OCI-LY7 (cell line): ENCODE data around the gene CCR5. TPM values are rescaled to one million over a fixed set of nuclear protein-coding genes. Genes with fewer than 3 reads are reported as not detected.

Source experiments
- Bru-seq: library from RNA; stranded (reverse); fragments of 400-500 nt; gene quantifications from one replicate; lab custom pipeline; 2021; lab: Mats Ljungman, UMichigan
- BruChase-seq, 2 experiments: library from RNA; stranded (reverse); fragments of 400-500 nt; gene quantifications; one replicate each; lab custom pipeline; 2021; lab: Mats Ljungman, UMichigan
- BruUV-seq: library from RNA; stranded (reverse); fragments of 400-500 nt; replicated peaks from 2 replicates; lab custom pipeline; 2021; lab: Mats Ljungman, UMichigan
- CTCF ChIA-PET: fragments of 300-600 bp; sonication (Branson Sonifier 250); formaldehyde crosslinking; loops from one replicate; lab custom pipeline; 2022; ENCODE audit warnings: antibody characterized with exemption; ENCODE audit not compliant: unreplicated experiment; lab: Charles Lee
- POLR2A ChIA-PET: fragments of 300-600 bp; sonication (Branson Sonifier 250); formaldehyde crosslinking; loops from one replicate; lab custom pipeline; 2022; ENCODE audit warnings: antibody characterized with exemption; lab: Charles Lee
- DNase-seq: peaks from one replicate; pipeline ENCODE4 v3.0.0-alpha.2; 2015; ENCODE audit warnings: low spot score
- H2AFZ ChIP-seq: fragments of 200-600 bp; sonication (generic), shearing (Covaris generic); 2 replicates; pipeline ENCODE4 v1.6.1; 2014; ENCODE audit warnings: mild to moderate bottlenecking, antibody characterized with exemption, low read length, moderate library complexity
- H3K27ac ChIP-seq: fragments of 200-600 bp; sonication (generic); 2 replicates; pipeline ENCODE4 v1.5.1; 2014; ENCODE audit warnings: mixed run types, low read depth, mild to moderate bottlenecking, moderate library complexity, low read length, inconsistent platforms; ENCODE audit not compliant: poor library complexity, severe bottlenecking
- H3K36me3 ChIP-seq: fragments of 200-600 bp; sonication (generic); 2 replicates; pipeline ENCODE4 v1.6.1; 2014; ENCODE audit warnings: mild to moderate bottlenecking, antibody characterized with exemption, low read length, moderate library complexity, mixed read lengths; ENCODE audit not compliant: insufficient read depth
- H3K4me1 ChIP-seq: fragments of 200-600 bp; sonication (generic); 2 replicates; pipeline ENCODE4 v1.5.1; 2014; ENCODE audit warnings: mild to moderate bottlenecking, low read length; ENCODE audit not compliant: insufficient read depth, poor library complexity, severe bottlenecking
- H3K4me2 ChIP-seq: fragments of 200-600 bp; sonication (generic); 2 replicates; pipeline ENCODE4 v1.6.1; 2014; ENCODE audit warnings: mild to moderate bottlenecking, low read length
- H3K4me3 ChIP-seq: fragments of 200-600 bp; sonication (generic); 2 replicates; pipeline ENCODE4 v1.5.1; 2014; ENCODE audit warnings: mild to moderate bottlenecking, low read depth, low read length; ENCODE audit not compliant: poor library complexity, severe bottlenecking
- H3K79me2 ChIP-seq: fragments of 200-600 bp; sonication (generic); 2 replicates; pipeline ENCODE4 v1.6.1; 2016; ENCODE audit warnings: low read depth, mild to moderate bottlenecking, low read length, moderate library complexity, mixed read lengths; ENCODE audit not compliant: insufficient read depth
- H3K9me2 ChIP-seq: fragments of 200-600 bp; sonication (generic); 2 replicates; pipeline ENCODE4 v1.6.1; 2016; ENCODE audit warnings: mild to moderate bottlenecking, low read length, mixed read lengths; ENCODE audit not compliant: insufficient read depth
- H3K9me3 ChIP-seq: fragments of 200-600 bp; sonication (generic); 2 replicates; pipeline ENCODE4 v1.6.1; 2014; ENCODE audit warnings: mild to moderate bottlenecking, mixed run types, low read length, mixed read lengths
- H4K20me1 ChIP-seq: fragments of 200-600 bp; sonication (generic); 2 replicates; pipeline ENCODE4 v1.6.1; 2014; ENCODE audit warnings: mild to moderate bottlenecking, antibody characterized with exemption, low read length, moderate library complexity, mixed read lengths; ENCODE audit not compliant: insufficient read depth
- CTCF ChIP-seq: fragments of 200-600 bp; sonication (generic); conservative IDR thresholded peaks from 2 replicates; pipeline ENCODE4 v1.5.1; 2014; ENCODE audit warnings: mild to moderate bottlenecking, antibody characterized with exemption, low read length, moderate library complexity, mixed read lengths
- EZH2phosphoT487 ChIP-seq: fragments of 200-600 bp; sonication (generic); IDR thresholded peaks from 2 replicates; pipeline ENCODE4 v1.6.1; 2018; ENCODE audit warnings: low read depth, borderline replicate concordance, mild to moderate bottlenecking, mixed run types, antibody characterized with exemption, low read length, moderate library complexity, mixed read lengths
- intact Hi-C: fragments of 100-400 bp; cut with micrococcal nuclease; formaldehyde crosslinking; loops from one replicate; pipeline ENCODE4 v1.10.0; 2022; ENCODE audit not compliant: unreplicated experiment
- long read RNA-seq: library from polyadenylated mRNA; stranded (forward); transcript quantifications from one replicate; pipeline ENCODE4 v2.0.0, GENCODE V29; 2022
- total RNA-seq, 2 experiments: library from RNA; depleted of rRNA in 1 of 2; stranded (reverse); fragments of >200 nt in 1 of 2; shearing (Covaris generic) in 1 of 2; gene quantifications; 2 replicates each; pipeline ENCODE4 v1.2.3, GENCODE V29; 2014 to 2022

CCR5 gene
- total RNA-seq (2014; rRNA removed; shearing (Covaris generic)) = not detected in 2 replicates
- total RNA-seq (2022) = not detected in 2 replicates
- not detected for Bru-seq, nascent RNA
- not detected for BruChase-seq, experiment 1, labeled RNA remaining after a 6-hour chase
- BruChase-seq, experiment 2, labeled RNA remaining after a 2-hour chase = not detected
- long read RNA-seq = 0 reads

- ChIA-PET CTCF (no interaction called here), POLR2A (interaction anchor here (0.6 to 1.4 kb wide), 4 partner anchors 12 to 302 kb away, joined by 3 read pairs; no protein-coding TSS in a partner anchor)
- no peak; the same call in 1 of the 2 replicates for TF ChIP-seq EZH2phosphoT487
- TF ChIP-seq CTCF = no peak
- H3K4me3 ChIP-seq = no peak within 1 kb of the TSS
- H3K36me3 ChIP-seq = no peaks in the 10 kb centered on the region
- no peak within 1 kb of the TSS for H3K27ac ChIP-seq
- DNase-seq = no peak
- no peaks in the 10 kb centered on the region for H3K9me3 ChIP-seq
- H2AFZ ChIP-seq = no peak within 1 kb of the TSS
- BruUV-seq = no TSS peak
- H3K4me2 ChIP-seq = no peak within 1 kb of the TSS
- intact Hi-C loops = loop anchor here (10.0 kb wide), 2 partner anchors 156 to 606 kb away; no protein-coding TSS in a partner anchor
- H3K4me1 ChIP-seq = no peaks in the 10 kb centered on the region
- H4K20me1 ChIP-seq = no peaks in the 10 kb centered on the region
- no peaks in the 10 kb centered on the region for H3K79me2 ChIP-seq
- no peaks in the 10 kb centered on the region for H3K9me2 ChIP-seq
Measured at GRCh38 chr3:46370839-46371518, at the start of gene CCR5. TSS of gene CCR5 (plus strand) at chr3:46370946. CDS start at chr3:46372903, 1,957 bp downstream.

GRCh38 chr3:46321461-46322104, 49.2 kb upstream of the CCR5 start:
- DNase-seq = peak; percentile 25
- ChIA-PET POLR2A (interaction anchor here (0.7 kb wide), 1 partner anchor 113 kb away, joined by 3 read pairs; no protein-coding TSS in a partner anchor), CTCF (no interaction called here)
- intact Hi-C loops = no loop called here
- no peaks in the 10 kb centered on the region for H3K9me3 ChIP-seq
- H2AFZ ChIP-seq = no peak overlapping the region
- no peaks in the 10 kb centered on the region for H4K20me1 ChIP-seq
- no peaks in the 10 kb centered on the region for H3K36me3 ChIP-seq
- H3K4me1 ChIP-seq = peaks cover 8% of the 10 kb centered on the region
- H3K4me2 ChIP-seq = no peak overlapping the region
- BruUV-seq = no TSS peak
- no peaks in the 10 kb centered on the region for H3K9me2 ChIP-seq
- no peak overlapping the region for H3K4me3 ChIP-seq
- no peak overlapping the region for H3K27ac ChIP-seq
- no peaks in the 10 kb centered on the region for H3K79me2 ChIP-seq
- no peak for TF ChIP-seq CTCF
- TF ChIP-seq EZH2phosphoT487 = no peak
